Heart left ventricle (tissue), 13 donors: ENCODE measurements around the gene TAC4.
A peak's percentile ranks its signal among the peaks of the same experiment; 100 is the strongest.

Experiments
- CTCF ChIP-seq, 12 donors: fragments of 200-600 bp; sonication (generic) in 4 of 12; IDR thresholded peaks; one replicate each; pipeline versions ENCODE4 v1.5.0 to v1.8.0; 2018 to 2022; ENCODE audit warnings: antibody characterized with exemption in 12 of 12, mild to moderate bottlenecking in 5 of 12
- POLR2A ChIP-seq, 2 donors: fragments of 450-650 bp; IDR thresholded peaks; one replicate each; pipeline ENCODE4 v1.6.1; 2017; ENCODE audit warnings: antibody characterized with exemption in 2 of 2, mild to moderate bottlenecking in 2 of 2, moderate library complexity in 2 of 2
- donor health status: ischemic (EF 13 %, LVEDD 7.1; RV severe dilation, severe dysfunction).
- donor health status: DM: no; HTN: yes; CAD: no.
- donor health status: DM: no; HTN: no; CAD: no.
- donor health status: ischemic (EF 25% LVEDD 6.9; RV normal size, moderate dysfunction).
- donor health status: ischemic (EF 25% LVEDD 5.7; RV mildly dilated, moderate dysfunction).
- donor health status: ischemic (EF 35%, LVEDD 5.7; RV mildly dilated, moderate dysfunction).
- donor health status: nonischemic (EF 11% LVEDD 7.7; RV severe dilation, severe dysfunction).
- donor health status: DM: yes; HTN: yes; CAD: no.
- donor health status: PGD.
- donor health status: ischemic (EF 29% LVEDD 5.4; RV normal size, mild dysfunction).
- donor health status: nonischemic (EF 23%, LVEDD 6.1; RV moderate dilation, normal function).

DNA sequence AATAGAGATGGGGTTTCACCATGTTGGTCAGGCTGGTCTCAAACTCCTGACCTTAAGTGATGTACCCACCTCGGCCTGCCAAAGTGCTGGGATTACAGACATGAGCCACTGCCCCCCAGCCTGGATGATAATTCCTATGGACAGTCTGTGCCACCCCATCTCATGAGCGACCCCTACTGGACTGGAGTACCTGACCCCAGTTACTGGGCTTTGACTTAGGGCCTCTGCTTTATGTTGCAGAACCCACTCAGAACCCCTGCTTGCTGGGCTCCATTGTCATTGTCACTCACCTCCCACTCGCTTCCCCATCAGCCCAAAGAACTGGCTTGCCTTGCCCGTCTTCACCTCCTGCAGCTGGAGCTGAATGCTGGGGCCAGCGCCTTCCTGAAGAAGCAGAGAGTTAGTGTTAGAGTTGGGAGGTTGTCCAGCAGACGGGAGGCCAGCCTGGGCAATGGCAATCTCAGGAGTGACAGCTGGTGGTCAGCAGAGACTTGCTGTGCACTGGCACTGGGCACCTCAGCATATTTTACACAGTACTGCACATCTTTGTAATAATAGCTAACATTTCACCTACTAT, 4.0 kb downstream of the TAC4 start:
- TF ChIP-seq CTCF (IDR thresholded peaks at IDR 0.05), result peak in 4 of 12 donors; percentile 22 to 34 (median 24)
- TF ChIP-seq POLR2A (IDR thresholded peaks at IDR 0.05), result no peak
